ENCODE measurements around the gene GLT6D1.
"Not testable (repeated sequence)": the region's sequence is repeated elsewhere in the genome, so short reads cannot be mapped to it uniquely, and the experiment has no call there.

Gene GLT6D1

DNA sequence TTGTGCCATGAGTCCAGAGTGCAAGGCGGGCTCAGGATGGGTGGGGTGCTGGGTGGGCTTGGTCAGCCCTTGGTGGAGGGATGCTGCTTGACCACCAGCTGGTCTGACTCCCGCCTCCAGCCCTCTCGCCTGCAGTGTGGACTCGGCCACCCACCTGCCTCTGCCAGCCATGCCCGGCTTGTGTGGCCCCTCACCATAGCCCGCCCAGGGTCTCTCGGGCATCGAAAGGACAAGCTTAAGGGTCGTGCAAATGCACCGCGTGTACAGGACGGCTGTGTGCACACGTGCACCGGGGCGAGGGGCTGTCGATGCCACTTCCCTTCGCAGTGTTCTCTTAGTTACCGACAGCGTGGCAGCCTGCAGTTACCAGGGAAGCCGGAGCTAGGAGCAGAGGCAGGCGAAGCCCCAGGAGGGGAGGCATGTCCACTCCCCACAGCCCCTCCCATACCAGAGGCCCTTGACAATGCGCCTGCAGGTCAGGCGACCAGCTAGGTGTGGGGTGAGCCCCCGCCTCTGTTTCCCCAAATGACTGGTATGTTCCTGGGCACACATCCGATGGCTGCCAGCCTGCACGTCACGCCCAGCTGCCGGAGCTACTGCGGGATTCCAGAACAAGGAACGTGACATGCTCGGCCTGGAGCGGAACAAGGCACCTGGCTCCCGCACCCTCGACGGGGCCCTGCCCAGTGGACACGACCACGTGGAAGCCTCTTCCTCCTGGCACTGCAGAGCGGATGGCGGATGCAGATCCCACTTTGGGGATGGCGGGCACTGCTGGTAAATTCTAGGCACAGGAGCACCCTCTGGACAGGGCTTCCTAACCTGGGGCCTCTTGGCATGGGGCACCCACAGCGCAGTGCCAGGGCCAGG is 31.6 kb upstream of the GLT6D1 start:
- H3K36me3 ChIP-seq (ENCODE audit: control insufficient read depth, low read length): no peaks in the 10 kb centered on the region
- TF ChIP-seq EZH2phosphoT487 (IDR thresholded peaks at IDR 0.05; ENCODE audit: borderline replicate concordance, low read length): no peak
- TF ChIP-seq, protein P1, sequence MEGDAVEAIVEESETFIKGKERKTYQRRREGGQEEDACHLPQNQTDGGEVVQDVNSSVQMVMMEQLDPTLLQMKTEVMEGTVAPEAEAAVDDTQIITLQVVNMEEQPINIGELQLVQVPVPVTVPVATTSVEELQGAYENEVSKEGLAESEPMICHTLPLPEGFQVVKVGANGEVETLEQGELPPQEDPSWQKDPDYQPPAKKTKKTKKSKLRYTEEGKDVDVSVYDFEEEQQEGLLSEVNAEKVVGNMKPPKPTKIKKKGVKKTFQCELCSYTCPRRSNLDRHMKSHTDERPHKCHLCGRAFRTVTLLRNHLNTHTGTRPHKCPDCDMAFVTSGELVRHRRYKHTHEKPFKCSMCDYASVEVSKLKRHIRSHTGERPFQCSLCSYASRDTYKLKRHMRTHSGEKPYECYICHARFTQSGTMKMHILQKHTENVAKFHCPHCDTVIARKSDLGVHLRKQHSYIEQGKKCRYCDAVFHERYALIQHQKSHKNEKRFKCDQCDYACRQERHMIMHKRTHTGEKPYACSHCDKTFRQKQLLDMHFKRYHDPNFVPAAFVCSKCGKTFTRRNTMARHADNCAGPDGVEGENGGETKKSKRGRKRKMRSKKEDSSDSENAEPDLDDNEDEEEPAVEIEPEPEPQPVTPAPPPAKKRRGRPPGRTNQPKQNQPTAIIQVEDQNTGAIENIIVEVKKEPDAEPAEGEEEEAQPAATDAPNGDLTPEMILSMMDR (IDR thresholded peaks at IDR 0.05; ENCODE audit: low read depth, low read length, poor library complexity, severe bottlenecking): no peak
- no peaks in the 10 kb centered on the region for H3K27me3 ChIP-seq (ENCODE audit: control insufficient read depth, low read length)
- H3K9me3 ChIP-seq (ENCODE audit: control insufficient read depth, insufficient read depth, low read length): no peaks in the 10 kb centered on the region
- no peaks in the 10 kb centered on the region for H3F3A ChIP-seq (ENCODE audit: control insufficient read depth, insufficient read depth)
- no peak overlapping the region for H3K4me2 ChIP-seq (ENCODE audit: low read length)
- no peaks in the 10 kb centered on the region for H3K9me2 ChIP-seq (replicated peaks; ENCODE audit: control insufficient read depth, low read length)
- no peak overlapping the region for H3K4me3 ChIP-seq (ENCODE audit: low read length)
- no peaks in the 10 kb centered on the region for H3K4me1 ChIP-seq (ENCODE audit: control insufficient read depth, low read length)
- no peaks in the 10 kb centered on the region for H3K79me2 ChIP-seq (ENCODE audit: control insufficient read depth, low read length)
- H3K27ac ChIP-seq (ENCODE audit: low read depth, low read length): no peak overlapping the region
- no peaks in the 10 kb centered on the region for H4K20me1 ChIP-seq (ENCODE audit: control insufficient read depth, insufficient read depth, low read depth, low read length)

DNA sequence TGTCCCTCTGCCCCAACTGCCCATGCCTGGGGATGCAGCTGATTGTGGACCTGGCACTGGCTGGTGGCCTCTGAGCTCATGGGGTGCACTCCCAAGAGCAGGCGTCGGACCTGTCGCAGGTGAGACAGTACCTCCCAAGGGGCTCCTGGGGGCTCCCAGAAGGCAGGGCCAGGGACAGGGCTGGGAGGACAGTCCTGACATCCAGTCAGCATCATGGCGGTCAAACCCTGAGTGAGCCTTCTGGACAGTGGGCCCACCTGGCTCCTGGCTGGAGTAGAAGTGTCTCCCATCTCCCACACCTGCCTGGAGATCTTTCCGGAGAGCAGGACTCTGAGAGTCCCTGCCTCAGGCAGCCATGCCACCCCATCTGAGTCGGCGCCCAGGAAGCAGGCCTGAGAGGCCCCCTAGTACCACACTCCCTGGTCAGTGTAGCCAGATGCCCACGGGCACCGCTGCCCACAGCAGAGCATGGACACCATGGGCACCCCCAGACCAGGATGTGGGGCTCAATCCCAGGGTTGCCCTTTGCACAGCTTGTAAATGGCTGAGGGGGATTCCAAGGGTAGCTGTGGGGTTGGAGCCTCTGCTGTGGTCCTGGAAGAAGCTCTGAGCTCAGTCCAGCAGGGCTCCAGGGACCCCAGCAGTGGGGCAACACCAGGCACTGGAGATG is 30.4 kb upstream of the GLT6D1 start:
- Histone ChIP-seq H3K4me1 (ENCODE audit: control insufficient read depth, low read length) (no peaks in the 10 kb centered on the region), H3K9me3 (ENCODE audit: control insufficient read depth, insufficient read depth, low read length) (no peaks in the 10 kb centered on the region), H3F3A (ENCODE audit: control insufficient read depth, insufficient read depth) (no peaks in the 10 kb centered on the region), H3K36me3 (ENCODE audit: control insufficient read depth, low read length) (no peaks in the 10 kb centered on the region), H3K27ac (ENCODE audit: low read depth, low read length) (no peak overlapping the region), H3K4me3 (ENCODE audit: low read length) (no peak overlapping the region), H3K79me2 (ENCODE audit: control insufficient read depth, low read length) (no peaks in the 10 kb centered on the region), H3K9me2 (replicated peaks; ENCODE audit: control insufficient read depth, low read length) (no peaks in the 10 kb centered on the region), H3K27me3 (ENCODE audit: control insufficient read depth, low read length) (no peaks in the 10 kb centered on the region), H4K20me1 (ENCODE audit: control insufficient read depth, insufficient read depth, low read depth, low read length) (no peaks in the 10 kb centered on the region), H3K4me2 (ENCODE audit: low read length) (no peak overlapping the region)
- TF ChIP-seq EZH2phosphoT487 (IDR thresholded peaks at IDR 0.05; ENCODE audit: borderline replicate concordance, low read length): no peak
- TF ChIP-seq, protein P1 (IDR thresholded peaks at IDR 0.05; ENCODE audit: low read depth, low read length, poor library complexity, severe bottlenecking): no peak

DNA sequence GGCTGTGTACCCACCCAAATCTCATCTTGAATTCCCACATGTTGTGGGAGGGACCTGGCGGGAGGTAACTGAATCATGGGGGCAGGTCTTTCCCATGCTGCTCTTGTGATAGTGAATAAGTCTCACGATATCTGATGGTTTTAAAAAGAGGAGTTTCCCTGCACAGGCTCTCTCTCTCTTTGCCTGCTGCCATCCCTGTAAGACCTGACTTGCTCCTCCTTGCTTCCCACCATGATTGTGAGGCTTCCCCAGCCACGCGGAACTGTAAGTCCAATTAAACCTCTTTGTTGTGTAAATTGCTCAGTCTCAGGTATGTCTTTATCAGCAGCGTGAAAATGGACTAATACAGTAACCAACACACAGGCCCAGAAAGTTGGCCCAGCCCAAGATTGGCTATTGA is 29.7 kb upstream of the GLT6D1 start:
- H3K27me3 ChIP-seq (ENCODE audit: control insufficient read depth, low read length); H3K36me3 ChIP-seq (ENCODE audit: control insufficient read depth, low read length): not testable (repeated sequence)

DNA sequence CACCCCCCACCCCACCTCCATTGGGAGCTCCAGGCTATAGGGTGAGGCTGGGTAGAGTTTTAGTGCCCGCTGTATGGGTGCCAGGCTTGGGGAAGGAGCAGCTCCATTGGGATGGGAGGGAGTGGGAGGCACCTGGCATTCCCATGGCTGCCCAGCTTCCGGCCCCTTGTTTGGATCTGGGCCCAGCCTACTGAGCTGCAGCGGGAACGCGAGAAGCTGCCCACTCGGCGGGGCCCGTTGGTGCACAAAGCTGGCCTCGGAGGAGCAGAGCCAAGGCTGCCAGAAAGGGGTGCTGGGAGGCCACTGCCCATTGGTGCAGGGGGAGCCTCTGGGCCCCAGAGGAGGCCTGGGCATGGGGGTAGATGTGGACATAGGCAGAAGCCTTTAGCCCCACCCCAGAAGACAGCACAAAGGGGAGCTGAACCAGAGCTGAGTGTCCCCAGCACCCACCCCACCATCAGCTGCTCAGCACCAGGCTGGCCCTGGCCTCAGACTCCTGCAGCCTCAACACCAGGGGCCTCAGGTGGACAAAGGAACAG is 28.2 kb upstream of the GLT6D1 start:
- H3K36me3 ChIP-seq (ENCODE audit: control insufficient read depth, low read length): no peaks in the 10 kb centered on the region
- H3K9me2 ChIP-seq (replicated peaks; ENCODE audit: control insufficient read depth, low read length): no peaks in the 10 kb centered on the region
- H3K4me1 ChIP-seq (ENCODE audit: control insufficient read depth, low read length): no peaks in the 10 kb centered on the region
- no peak overlapping the region for H3K4me3 ChIP-seq (ENCODE audit: low read length)
- no peaks in the 10 kb centered on the region for H3F3A ChIP-seq (ENCODE audit: control insufficient read depth, insufficient read depth)
- TF ChIP-seq EZH2phosphoT487 (IDR thresholded peaks at IDR 0.05; ENCODE audit: borderline replicate concordance, low read length): no peak
- no peak overlapping the region for H3K4me2 ChIP-seq (ENCODE audit: low read length)
- H3K27me3 ChIP-seq (ENCODE audit: control insufficient read depth, low read length): no peaks in the 10 kb centered on the region
- no peaks in the 10 kb centered on the region for H4K20me1 ChIP-seq (ENCODE audit: control insufficient read depth, insufficient read depth, low read depth, low read length)
- H3K9me3 ChIP-seq (ENCODE audit: control insufficient read depth, insufficient read depth, low read length): no peaks in the 10 kb centered on the region
- H3K27ac ChIP-seq (ENCODE audit: low read depth, low read length): no peak overlapping the region
- H3K79me2 ChIP-seq (ENCODE audit: control insufficient read depth, low read length): no peaks in the 10 kb centered on the region

More for the DNA sequence above, 29.7 kb upstream of the GLT6D1 start:
- H3K9me2 ChIP-seq (replicated peaks; ENCODE audit: control insufficient read depth, low read length); H4K20me1 ChIP-seq (ENCODE audit: control insufficient read depth, insufficient read depth, low read depth, low read length); H3K4me1 ChIP-seq (ENCODE audit: control insufficient read depth, low read length); H3K27ac ChIP-seq (ENCODE audit: low read depth, low read length); H3F3A ChIP-seq (ENCODE audit: control insufficient read depth, insufficient read depth); H3K79me2 ChIP-seq (ENCODE audit: control insufficient read depth, low read length); H3K4me2 ChIP-seq (ENCODE audit: low read length); H3K4me3 ChIP-seq (ENCODE audit: low read length); H3K9me3 ChIP-seq (ENCODE audit: control insufficient read depth, insufficient read depth, low read length): not testable (repeated sequence)

Data from DOHH2 (cell line).